Measurements from ENCODE around the gene MCOLN3. TPM values are rescaled to one million over a fixed set of nuclear protein-coding genes. Genes with fewer than 3 reads are reported as not detected.
"Not testable (repeated sequence)": the region's sequence is repeated elsewhere in the genome, so short reads cannot be mapped to it uniquely, and the experiment has no call there.

The MCOLN3 gene
- polyA plus RNA-seq, 3 donors = 1.1 to 3.1 (median 1.5) TPM

DNA sequence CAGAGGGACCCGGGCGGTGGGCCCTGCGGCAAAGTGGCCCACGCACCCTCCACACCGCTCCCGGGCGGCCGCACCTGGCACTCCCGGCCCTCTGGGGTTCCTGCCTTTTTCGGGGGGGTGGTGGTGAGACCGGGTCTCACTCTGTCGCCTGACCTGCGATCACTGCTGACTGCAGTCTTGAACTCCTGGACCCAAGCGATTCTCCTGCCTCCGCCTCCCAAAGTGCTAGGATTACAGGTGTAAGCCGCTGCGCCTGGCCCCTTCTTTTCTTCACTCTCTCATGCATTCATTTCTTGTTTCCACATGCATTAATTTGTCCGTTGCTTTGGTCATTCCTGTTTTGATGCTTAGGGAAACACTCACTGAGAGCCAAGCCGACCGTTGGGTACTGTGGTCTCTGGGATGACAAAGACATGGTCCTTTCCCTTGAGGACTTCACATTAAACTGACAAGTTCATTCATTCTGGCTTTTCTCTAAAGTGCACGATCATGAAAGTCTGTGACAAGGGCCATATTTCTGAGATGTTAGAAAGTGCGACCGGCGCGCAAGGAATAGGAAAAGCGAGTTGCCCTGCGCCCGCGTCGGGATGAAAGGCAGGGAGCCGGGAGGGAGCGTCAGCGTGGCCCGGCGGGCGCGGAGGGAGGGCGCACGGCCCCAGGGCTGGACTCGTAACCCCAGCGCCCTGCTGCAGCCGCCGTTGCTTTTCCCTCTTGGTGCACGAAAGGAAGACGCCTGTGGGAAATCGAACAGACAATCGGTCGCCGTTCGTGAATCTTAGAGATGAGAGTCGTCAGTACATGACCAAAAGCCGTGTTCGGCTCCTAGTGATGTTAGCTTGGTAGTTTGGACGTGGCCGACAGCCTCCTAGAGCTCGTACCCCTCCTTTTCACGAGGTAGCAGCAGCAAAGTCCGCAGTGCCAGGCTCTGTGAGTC is 50.4 kb downstream of the MCOLN3 start:
- 2 to 5% (median 2%) methylated on average over 57 to 58 of the region's 58 CpGs for WGBS, 3 donors
- no peak overlapping the region for H3K27ac ChIP-seq (ENCODE audit: low read depth, low read length)

DNA sequence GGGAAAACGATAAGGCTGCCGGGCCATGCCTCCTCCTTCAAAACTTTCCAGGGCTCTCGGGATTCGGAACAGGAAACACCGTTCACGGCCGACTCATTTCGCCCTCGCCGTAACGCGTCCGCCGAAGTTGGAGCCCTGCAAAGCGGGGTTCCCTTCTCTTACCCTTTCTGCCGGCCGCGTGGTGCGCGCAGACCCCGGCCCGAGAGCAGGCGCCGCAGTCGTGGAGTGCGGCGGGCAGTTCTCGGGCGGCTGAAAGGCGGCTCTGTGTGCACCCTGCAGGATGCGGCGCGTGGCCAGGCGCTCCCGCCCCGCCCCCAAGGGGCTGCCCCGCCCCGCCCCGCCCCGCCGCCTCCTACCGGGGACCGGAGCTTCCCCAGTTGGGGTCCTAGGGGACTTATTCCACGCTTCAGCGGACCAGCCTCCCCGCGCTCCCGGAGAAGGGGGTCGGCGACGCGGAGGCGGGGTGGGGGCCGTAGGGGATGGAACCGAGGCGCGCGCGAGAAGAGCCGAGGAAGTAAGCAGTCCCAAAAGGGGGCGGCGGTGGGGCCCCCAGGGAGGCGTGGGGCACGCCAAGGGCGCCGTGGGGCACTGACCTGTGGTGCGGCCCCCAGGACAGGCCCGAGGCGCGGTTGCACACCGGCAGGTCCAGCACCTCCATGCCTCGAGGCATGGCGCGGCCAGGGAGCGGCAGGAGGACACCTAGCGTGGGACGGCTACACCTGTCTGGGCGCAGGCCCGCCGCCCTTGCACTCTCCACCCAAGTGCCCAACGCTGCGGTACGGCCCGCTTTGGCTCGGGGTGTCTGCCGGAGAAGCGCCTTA is 51.2 kb downstream of the MCOLN3 start, which contains the start of gene MCOLN2:
Gene MCOLN2 (minus strand): TSS at position 268 of the 821 bp plus-strand sequence. CDS start 241 bp downstream, at position 27.
- no peak within 1 kb of the TSS for H3K27ac ChIP-seq (ENCODE audit: low read depth, low read length)
- WGBS, 3 donors = 1% methylated on average over 72 to 87 of the region's 87 CpGs

DNA sequence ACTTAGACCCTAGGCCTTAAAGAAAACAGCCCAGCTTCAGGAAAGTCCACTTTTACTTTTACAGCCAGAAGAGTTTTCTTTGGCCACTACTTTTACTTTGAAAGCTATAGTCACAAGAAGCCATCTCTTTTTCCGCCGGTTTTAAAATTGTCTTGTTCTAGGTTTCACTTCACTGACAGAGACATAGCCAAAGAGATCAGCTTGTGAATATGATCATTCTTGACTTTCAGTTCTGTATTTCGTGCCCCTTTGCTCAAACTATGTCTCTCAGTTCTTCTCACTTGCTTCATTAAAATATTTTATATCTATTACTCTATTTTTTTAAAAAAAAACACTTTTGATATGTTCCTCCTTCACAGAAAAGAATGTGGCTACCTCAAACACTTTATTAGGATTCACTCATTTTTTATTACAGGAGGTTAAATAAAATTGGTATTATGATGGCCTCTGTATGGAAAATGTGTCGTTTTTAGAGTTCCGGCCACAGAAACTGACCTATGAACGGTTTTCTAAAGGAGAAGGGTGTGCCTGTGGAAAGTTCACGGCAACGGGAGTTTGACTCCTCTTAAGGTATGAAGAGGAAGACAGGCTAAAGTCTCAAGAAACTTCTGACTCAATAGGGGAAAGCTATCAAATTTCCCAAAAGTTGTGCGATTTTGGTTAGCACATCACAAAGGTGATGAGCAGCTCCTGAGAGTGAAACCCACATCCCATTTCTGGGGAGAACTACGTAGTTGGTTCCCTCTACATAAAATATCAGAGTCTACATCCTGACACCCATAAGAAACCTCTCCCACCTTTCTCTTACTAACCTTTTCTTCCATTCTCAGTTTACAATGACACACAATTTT is 52.6 kb downstream of the MCOLN3 start:
- 73 to 88% (median 78%) methylated on average over 10 of the region's 10 CpGs for WGBS, 3 donors
- H3K27ac ChIP-seq (ENCODE audit: low read depth, low read length) = no peak overlapping the region

DNA sequence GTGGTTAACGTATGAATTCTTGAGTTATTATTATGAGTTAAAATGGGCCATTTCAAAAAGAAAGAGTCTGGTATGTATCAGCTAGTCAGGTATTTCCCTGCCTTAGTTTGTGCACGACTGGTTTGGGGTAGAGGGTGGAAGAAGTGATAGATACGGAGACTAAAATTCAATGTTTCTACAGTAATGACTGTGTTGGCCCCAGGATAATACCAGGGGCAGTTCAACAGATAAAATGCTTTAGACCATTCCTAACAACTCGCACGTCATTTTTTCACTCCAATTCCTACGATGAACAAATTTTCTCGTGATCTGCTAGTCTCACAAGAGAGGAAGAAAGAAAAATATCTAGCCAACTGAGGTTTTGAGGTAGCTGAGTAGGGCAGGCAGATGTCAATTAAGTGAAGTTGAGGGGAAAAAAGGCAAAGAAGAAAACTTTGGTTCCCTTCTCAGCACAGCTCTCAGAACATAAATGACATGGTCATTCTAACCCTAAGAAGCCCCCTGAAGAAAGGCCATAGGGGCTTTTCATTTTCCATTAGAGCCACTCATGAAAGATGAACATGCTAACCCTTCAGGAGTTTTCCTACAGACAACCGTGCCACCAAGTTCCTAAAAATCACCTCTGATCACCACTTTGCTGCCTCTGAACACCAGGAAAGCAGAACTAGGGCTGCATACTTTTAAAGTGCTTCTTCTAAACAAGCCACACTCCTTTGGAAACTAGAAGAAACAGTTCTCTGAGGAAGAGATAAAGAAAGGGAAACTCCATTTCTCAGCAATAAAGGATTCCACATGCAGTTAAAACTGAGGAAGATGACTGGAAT is 57.0 kb downstream of the MCOLN3 start:
- WGBS, 3 donors = 66 to 78% (median 72%) methylated on average over 8 of the region's 8 CpGs
- no peak overlapping the region for H3K27ac ChIP-seq (ENCODE audit: low read depth, low read length)

DNA sequence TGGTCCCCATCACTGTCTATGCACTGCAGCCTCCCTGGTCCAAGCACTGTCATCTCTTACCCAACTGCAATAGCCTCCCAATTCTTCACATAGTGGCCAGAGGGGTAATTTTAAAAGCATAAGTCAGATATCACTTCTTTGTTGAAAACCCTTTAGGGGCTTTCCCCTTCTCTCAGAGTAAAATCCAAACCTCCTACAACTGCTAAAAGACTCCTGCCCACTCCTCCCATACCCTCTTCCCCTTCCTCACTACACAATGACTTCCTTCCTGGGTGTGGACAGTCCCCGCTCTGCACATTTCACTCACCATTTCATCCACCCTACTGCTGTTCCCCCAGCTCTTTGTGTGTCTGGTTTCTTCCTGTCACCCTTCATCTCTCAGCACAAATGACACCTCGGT is 59.7 kb downstream of the MCOLN3 start:
- no peak overlapping the region for H3K27ac ChIP-seq (ENCODE audit: low read depth, low read length)
- 27 to 86% (median 32%) methylated on average over 2 of the region's 2 CpGs for WGBS, 3 donors

DNA sequence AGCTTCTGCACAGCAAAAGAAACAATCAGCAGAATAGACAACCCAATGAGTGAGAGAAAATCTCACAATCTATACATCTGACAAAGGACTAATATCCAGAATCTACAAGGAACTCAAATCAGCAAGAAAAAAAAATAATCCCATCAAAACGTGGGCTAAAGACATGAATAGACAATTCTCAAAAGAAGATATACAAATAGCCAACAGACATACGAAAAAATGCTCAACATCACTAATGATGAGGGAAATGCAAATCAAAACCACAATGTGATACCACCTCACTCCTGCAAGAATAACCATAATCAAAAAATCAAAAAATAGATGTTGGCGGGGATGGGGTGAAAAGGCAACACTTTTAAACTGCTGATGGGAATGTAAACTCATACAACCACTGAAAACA is 61.7 kb downstream of the MCOLN3 start:
- H3K27ac ChIP-seq (ENCODE audit: low read depth, low read length) = not testable (repeated sequence)
- WGBS, 3 donors = 79 to 87% (median 83%) methylated on average over 3 of the region's 3 CpGs

DNA sequence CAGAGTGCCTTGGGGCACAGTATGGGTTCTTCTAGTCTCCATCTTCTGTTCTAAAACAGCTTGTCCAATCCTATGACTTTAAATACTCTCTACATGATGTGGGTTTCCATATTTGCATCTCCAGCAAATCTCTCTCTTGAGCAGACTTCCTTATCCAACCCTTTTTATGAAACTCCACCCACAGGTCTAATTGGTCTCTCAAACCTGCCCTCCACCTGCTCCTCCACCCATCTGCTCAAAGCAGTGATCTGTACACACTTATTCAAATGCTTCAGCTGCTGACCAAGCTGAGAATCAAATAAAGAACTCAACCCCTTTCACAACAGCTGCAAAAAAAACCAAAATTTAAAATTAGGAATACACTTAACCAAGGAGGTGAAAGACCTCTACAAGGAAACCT is 62.9 kb downstream of the MCOLN3 start:
- no peak overlapping the region for H3K27ac ChIP-seq (ENCODE audit: low read depth, low read length)

DNA sequence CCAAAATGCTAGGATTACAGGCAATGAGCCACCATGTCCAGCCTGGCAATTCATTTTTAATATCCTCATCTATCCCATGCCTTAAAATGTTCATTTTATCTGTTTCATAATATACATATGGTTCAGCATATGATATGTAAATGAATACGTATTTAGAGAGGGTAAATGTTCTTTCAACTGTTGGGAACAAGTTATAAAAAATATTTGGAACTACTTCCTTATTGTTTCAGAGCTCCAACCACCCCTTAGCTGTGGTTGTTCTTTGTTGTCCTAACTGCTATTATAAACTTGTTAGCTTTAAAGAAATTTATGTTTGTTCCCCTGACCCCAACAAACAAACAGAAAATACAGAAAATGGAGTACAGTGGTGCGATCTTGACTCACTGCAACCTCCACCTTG is 65.9 kb downstream of the MCOLN3 start:
- H3K27ac ChIP-seq (ENCODE audit: low read depth, low read length) = no peak overlapping the region
- 84 to 94% (median 85%) methylated on average over 2 of the region's 2 CpGs for WGBS, 3 donors

DNA sequence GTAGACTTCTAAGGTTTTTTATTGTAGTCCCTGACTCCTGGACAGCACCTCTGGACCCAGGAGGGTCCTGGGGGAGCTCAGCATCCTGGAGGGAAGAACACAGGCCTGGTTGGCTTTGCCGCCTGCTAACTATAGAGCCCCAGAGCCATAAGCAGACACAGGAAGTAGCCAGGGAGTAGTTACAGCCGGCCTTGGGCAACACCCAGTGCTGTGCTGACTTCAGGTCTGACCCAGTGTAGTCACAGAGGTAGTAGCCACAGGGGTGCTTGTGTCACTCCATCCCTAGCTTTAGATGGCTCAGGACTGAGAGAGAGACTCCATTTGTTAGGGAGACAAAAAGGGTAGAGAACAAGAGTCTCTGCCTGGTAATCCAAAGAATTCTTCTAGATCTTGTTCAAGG is 73.3 kb downstream of the MCOLN3 start:
- WGBS, 3 donors = 52 to 74% (median 55%) methylated on average over 2 of the region's 2 CpGs
- H3K27ac ChIP-seq (ENCODE audit: low read depth, low read length) = no peak overlapping the region

DNA sequence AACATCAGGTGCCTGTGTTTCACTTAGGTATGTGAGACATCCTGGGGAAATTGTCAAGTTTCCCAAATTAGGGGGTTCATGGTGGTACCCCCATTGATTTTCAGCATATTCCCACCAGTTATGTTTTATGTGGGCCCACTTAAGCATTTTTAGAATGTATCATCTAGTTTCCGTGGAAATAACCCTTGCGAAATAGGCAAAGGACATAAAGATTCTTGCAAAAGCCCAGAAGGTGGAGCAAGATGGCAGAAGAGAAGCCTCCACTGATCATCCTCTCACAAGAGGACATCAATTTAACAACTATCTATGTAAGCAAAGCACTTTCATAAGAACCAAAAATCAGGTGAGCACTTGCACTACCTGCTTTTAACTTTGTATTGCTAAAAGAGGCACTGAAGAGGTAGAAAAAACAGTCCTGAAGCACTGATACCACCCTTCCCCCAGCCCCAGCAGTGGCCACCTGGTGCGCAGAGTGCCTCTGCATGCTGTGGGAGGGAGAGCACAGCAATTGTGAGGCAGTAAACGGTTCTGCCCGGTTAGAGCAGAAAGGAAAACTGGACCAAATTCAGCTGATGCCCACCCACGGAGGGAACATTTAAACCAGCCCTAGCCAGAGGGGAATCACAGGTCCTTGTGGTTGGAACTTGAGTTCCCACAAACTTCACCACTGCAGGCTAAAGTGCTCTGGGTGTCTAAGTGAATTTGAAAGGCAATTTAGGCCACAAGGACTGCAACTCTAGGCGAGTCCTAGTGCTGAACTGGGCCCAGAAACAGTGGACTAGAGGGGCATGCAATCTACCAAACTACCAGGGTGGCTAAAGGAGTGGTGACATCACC is 74.6 kb downstream of the MCOLN3 start:
- no peak overlapping the region for H3K27ac ChIP-seq (ENCODE audit: low read depth, low read length)
- 74 to 79% (median 74%) methylated on average over 7 of the region's 7 CpGs for WGBS, 3 donors

DNA sequence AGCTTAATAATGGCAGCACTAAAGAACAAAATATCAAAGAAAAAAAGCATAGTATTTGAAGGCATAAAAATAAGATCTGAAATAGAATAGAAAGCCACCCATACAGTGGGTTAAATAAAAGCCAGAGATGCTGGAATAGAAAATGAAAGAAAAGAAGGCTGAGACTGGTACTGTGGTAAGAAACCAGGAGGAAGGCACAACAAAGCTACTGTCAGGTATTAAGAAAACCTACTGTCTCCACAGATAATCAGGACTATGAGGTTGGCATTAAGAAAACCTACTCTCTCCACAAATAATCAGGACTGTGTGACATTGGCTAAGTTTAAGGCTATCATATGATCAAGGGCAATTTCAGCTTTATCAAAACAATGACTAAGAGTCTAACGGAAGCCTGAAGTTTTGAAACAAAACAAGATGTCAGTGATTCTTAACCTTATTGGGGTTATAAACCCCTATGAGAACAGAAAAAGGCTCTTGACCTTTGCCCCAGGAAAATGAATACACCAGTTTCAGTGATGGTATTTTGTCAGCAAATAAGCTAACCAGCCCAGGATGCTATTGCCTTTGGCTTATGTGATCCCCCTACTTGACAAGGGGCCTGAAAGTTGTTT is 75.8 kb downstream of the MCOLN3 start:
- 55 to 70% (median 66%) methylated on average over 1 of the region's 1 CpG for WGBS, 3 donors
- no peak overlapping the region for H3K27ac ChIP-seq (ENCODE audit: low read depth, low read length)

DNA sequence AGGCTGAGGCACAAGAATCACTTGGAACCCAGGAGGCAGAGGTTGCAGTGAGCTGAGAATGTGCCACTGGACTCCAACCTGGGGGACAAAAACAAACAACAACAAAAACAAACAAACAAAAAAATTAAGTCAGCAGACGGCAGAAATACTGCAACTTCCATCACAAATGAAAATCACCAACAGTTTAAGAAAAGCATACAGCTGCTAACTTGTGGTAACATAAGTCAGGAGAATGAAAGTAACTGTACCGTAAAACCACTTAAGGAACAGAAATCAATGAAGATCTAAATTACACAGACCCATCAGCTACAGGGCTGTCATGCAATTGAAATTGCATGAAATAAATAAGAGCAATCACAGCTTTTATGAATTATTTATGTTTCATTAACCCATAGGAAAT is 76.3 kb downstream of the MCOLN3 start:
- no peak overlapping the region for H3K27ac ChIP-seq (ENCODE audit: low read depth, low read length)
- 84 to 95% (median 92%) methylated on average over 2 of the region's 2 CpGs for WGBS, 3 donors

DNA sequence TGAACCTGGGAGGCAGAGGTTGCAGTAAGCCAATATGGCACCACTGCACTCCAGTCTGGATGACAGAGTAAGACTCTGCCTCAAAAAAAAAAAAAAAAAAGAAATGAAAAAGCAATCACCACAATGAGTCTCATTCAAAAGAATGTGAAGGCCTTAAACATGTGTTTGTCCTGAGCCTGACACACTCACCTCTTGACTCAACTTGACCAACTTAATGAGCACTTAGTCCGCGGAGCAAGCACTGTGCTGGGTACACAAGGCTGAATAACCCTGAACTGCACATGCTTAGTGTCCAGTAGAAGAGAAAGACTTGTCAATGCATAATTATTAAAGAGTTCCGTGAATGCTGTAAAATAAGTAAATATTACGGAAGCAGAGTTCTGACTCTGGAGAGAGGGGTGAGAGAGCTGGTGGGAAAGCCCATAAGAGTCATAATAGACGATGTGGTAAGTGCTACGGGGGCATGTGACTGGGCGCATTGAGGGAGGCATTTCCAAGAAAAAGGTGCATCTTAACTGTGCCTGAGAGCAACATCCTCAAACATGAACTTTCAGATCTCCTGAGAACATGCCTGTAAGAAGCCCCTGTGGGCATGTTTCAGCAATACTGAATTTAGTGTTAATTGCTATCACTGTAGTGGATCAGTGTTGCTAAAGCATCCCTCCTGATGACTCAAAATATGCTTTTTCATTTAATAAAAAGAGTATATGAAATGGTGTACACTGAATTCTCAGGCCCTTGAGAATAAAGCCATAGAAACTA is 78.6 kb downstream of the MCOLN3 start:
- H3K27ac ChIP-seq (ENCODE audit: low read depth, low read length) = no peak overlapping the region
- WGBS, 3 donors = 91 to 95% (median 91%) methylated on average over 7 of the region's 7 CpGs

DNA sequence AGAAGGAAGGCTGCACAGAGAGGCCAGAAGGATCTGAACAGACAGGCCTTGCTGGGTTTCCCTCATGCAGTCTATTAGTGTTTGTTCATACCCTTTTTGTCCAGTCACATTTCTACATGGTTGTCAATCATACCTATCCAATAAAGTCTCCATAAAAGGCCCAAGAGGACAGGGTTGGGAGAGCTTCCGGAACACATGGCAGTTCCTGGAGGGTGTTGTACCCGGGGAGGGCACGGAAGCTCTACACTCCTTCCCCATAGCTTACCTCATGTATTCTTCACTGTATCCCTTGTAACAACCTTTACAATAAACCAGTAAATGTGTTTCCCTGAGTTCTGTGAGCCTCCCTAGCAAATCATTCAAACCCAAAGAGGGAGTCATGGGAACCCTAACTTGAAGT is 79.4 kb downstream of the MCOLN3 start:
- WGBS, 3 donors = 94 to 96% (median 95%) methylated on average over 3 of the region's 3 CpGs

DNA sequence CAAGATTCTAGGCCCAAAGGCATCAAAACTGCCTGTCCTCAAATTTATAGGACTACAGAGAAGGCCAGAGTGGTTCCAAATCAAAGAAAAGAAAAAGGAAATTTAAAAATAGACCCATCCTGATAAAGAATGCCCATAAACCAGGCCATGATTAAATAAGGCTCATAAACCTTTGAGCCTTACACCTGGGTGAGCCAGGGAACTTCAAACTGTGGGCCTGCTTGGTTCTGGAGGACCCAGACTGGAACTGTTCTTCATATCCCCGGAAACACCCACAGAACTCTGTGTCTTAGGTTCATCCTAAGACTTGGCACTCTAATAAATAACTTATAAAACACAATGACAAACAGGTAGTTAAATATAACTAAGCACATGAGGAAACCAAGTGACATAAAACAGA is 80.2 kb downstream of the MCOLN3 start:
- H3K27ac ChIP-seq (ENCODE audit: low read depth, low read length) = no peak overlapping the region
- WGBS, 3 donors = 69 to 88% (median 88%) methylated on average over 1 of the region's 1 CpG

More for the DNA sequence above, 79.4 kb downstream of the MCOLN3 start:
- no peak overlapping the region for H3K27ac ChIP-seq (ENCODE audit: low read depth, low read length)

Data from adipose tissue (tissue), 3 donors.